HEK293 (cell line): ENCODE results near the gene AKR1A1.
"Not testable (repeated sequence)": the region's sequence is repeated elsewhere in the genome, so short reads cannot be mapped to it uniquely, and the experiment has no call there.

Source experiments
- CTCF ChIA-PET: fragments of 350-600 bp; formaldehyde crosslinking; extraction: SDS; loops from one replicate; lab custom pipeline; 2021; ENCODE audit warnings: antibody characterized with exemption; lab: Yijun Ruan, JAX
- POLR2A ChIA-PET: fragments of 300-600 bp; formaldehyde crosslinking; extraction: SDS; loops from one replicate; lab custom pipeline; 2020; ENCODE audit warnings: antibody characterized with exemption, inconsistent platforms; lab: Yijun Ruan, JAX
- H3K27ac ChIP-seq: fragments of 200-500 bp; sonication (Bioruptor generic); 2 replicates; pipeline ENCODE4 v1.5.1; 2014; ENCODE audit warnings: low read depth, low read length, control low read depth, inconsistent platforms; ENCODE audit errors: extremely low read depth
- H3K36me3 ChIP-seq, 2 experiments: fragments of 200-500 bp in 1 of 2; sonication (Bioruptor generic) in 1 of 2; 1 replicate in 1 of 2; 2 replicates in 1 of 2; pipeline ENCODE4 v1.5.1; 2014 to 2017; ENCODE audit warnings: inconsistent platforms in 2 of 2, low read length in 2 of 2; ENCODE audit not compliant: control insufficient read depth in 2 of 2, insufficient read depth in 1 of 2
- H3K4me1 ChIP-seq: fragments of 200-500 bp; sonication (Bioruptor generic); 2 replicates; pipeline ENCODE4 v1.5.1; 2014; ENCODE audit warnings: mild to moderate bottlenecking, low read length, inconsistent platforms; ENCODE audit not compliant: control insufficient read depth, insufficient read depth
- H3K4me3 ChIP-seq: 2 replicates; pipeline ENCODE4 v1.5.1; 2011; ENCODE audit warnings: low read depth, mild to moderate bottlenecking, control low read depth, low read length, moderate library complexity
- H3K9me3 ChIP-seq: fragments of 200-500 bp; sonication (Bioruptor generic); 2 replicates; pipeline ENCODE4 v1.5.1; 2014; ENCODE audit warnings: low read depth, low read length, inconsistent platforms; ENCODE audit not compliant: control insufficient read depth, insufficient read depth
- GLIS1 ChIP-seq: fragments of 450-650 bp; formaldehyde crosslinking; IDR thresholded peaks from 2 replicates; pipeline ENCODE4 v1.5.1; 2016; ENCODE audit warnings: missing biosample characterization, missing genetic modification characterization
- HIC1 ChIP-seq: fragments of 450-650 bp; formaldehyde crosslinking; IDR thresholded peaks from 2 replicates; pipeline ENCODE4 v1.5.1; 2016; ENCODE audit warnings: missing biosample characterization, missing genetic modification characterization
- KLF1 ChIP-seq: fragments of 450-650 bp; formaldehyde crosslinking; IDR thresholded peaks from 2 replicates; pipeline ENCODE4 v1.5.1; 2016; ENCODE audit warnings: missing biosample characterization, missing genetic modification characterization
- PRDM6 ChIP-seq: fragments of 450-650 bp; formaldehyde crosslinking; IDR thresholded peaks from 2 replicates; pipeline ENCODE4 v1.5.1; 2017; ENCODE audit warnings: missing biosample characterization, missing genetic modification characterization
- SP2 ChIP-seq: fragments of 450-650 bp; formaldehyde crosslinking; IDR thresholded peaks from 2 replicates; pipeline ENCODE4 v1.5.1; 2016; ENCODE audit warnings: missing biosample characterization, missing genetic modification characterization
- SP7 ChIP-seq: fragments of 450-650 bp; formaldehyde crosslinking; IDR thresholded peaks from 2 replicates; pipeline ENCODE4 v1.5.1; 2016; ENCODE audit warnings: missing biosample characterization, missing genetic modification characterization
- ZNF221 ChIP-seq: fragments of 450-650 bp; formaldehyde crosslinking; IDR thresholded peaks from 2 replicates; pipeline ENCODE4 v1.5.1; 2017; ENCODE audit warnings: missing biosample characterization, missing genetic modification characterization, borderline replicate concordance
- ZNF555 ChIP-seq: fragments of 450-650 bp; formaldehyde crosslinking; conservative IDR thresholded peaks from 2 replicates; pipeline ENCODE4 v1.5.1; 2017; ENCODE audit warnings: missing biosample characterization, mild to moderate bottlenecking, missing genetic modification characterization, inconsistent platforms
- ZNF600 ChIP-seq: fragments of 450-650 bp; formaldehyde crosslinking; IDR thresholded peaks from 2 replicates; pipeline ENCODE4 v1.5.1; 2016; ENCODE audit warnings: missing biosample characterization, missing genetic modification characterization
- TF ChIP-seq, protein P1 (sequence below): fragments of 450-650 bp; formaldehyde crosslinking; IDR thresholded peaks from 2 replicates; pipeline ENCODE4 v1.5.1; 2016; ENCODE audit warnings: missing biosample characterization, missing genetic modification characterization
- TF ChIP-seq, protein P2 (sequence below): fragments of 450-650 bp; formaldehyde crosslinking; IDR thresholded peaks from 2 replicates; pipeline ENCODE4 v1.5.1; 2017; ENCODE audit warnings: missing biosample characterization, missing genetic modification characterization
- TF ChIP-seq, protein P3 (sequence below): fragments of 450-650 bp; formaldehyde crosslinking; IDR thresholded peaks from 2 replicates; pipeline ENCODE4 v1.5.1; 2017; ENCODE audit warnings: missing biosample characterization, missing genetic modification characterization

The AKR1A1 gene

GRCh38 chr1:45521413-45522323 lies 29.0 kb upstream of the AKR1A1 start, which contains the start of gene PRDX1 (continued):
- no peak for TF ChIP-seq ZNF555 (tag by site-specific recombination)

DNA sequence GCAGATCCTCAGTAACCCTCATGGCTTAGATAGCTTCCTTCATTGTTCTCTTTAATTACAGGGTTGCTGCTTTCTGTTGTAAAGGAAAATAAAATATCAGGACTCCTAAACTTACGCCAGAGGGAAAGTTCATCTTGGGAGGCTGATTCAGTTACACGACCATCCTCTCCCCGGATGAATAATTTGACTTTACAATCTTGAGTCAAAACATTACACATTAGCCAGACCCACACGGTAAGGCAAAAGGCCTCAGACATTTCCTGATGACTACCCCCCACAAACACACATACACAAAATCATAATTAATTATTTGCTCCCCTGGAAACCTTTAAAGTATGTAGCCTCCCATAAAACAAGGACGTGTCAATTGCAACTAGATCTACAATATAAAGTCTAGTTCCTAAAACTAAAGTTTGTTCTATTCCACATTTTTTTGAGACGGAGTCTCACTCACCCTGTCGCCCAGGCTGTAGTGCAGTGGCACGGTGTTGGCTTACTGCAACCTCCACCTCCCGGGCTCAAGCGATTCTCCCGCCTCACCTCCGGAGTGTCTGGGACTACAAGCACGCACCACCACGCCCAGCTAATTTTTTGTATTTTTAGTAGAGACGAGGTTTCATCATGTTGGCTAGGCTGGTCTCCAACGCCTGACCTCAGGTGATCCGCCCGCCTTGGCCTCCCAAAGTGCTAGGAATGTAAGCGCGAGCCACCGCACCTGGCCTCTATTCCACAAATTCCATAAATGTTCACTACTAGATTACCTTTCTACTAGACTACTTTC lies 28.1 kb upstream of the AKR1A1 start:
- ChIA-PET CTCF (interaction anchor here (1.9 to 5.3 kb wide), 4 partner anchors 11 to 791 kb away, joined by 4 to 30 read pairs (median 18); partner anchors contain the start of genes AKR1A1 and RNU5D-1), POLR2A (interaction anchor here (0.6 to 2.7 kb wide), 45 partner anchors 8 to 817 kb away, joined by 3 to 86 read pairs (median 4); partner anchors contain the start of genes AKR1A1, BTBD19, CCDC163 and CCDC17)
- 0 out of 2 replicates have a peak, but pooled peaks cover 3% of the 10 kb centered on the region for H3K4me1 ChIP-seq
- H3K36me3 ChIP-seq, result peaks cover 3 to 19% of the 10 kb centered on the region in 2 experiments; a peak in 2 of 3 replicates
- H3K27ac ChIP-seq, result peak overlapping the region; percentile 63
- TF ChIP-seq SP2, result peak; percentile 26; the same call in 1 of the 2 replicates
- no peak for TF ChIP-seq HIC1 (tag by site-specific recombination)
- TF ChIP-seq, protein P1, sequence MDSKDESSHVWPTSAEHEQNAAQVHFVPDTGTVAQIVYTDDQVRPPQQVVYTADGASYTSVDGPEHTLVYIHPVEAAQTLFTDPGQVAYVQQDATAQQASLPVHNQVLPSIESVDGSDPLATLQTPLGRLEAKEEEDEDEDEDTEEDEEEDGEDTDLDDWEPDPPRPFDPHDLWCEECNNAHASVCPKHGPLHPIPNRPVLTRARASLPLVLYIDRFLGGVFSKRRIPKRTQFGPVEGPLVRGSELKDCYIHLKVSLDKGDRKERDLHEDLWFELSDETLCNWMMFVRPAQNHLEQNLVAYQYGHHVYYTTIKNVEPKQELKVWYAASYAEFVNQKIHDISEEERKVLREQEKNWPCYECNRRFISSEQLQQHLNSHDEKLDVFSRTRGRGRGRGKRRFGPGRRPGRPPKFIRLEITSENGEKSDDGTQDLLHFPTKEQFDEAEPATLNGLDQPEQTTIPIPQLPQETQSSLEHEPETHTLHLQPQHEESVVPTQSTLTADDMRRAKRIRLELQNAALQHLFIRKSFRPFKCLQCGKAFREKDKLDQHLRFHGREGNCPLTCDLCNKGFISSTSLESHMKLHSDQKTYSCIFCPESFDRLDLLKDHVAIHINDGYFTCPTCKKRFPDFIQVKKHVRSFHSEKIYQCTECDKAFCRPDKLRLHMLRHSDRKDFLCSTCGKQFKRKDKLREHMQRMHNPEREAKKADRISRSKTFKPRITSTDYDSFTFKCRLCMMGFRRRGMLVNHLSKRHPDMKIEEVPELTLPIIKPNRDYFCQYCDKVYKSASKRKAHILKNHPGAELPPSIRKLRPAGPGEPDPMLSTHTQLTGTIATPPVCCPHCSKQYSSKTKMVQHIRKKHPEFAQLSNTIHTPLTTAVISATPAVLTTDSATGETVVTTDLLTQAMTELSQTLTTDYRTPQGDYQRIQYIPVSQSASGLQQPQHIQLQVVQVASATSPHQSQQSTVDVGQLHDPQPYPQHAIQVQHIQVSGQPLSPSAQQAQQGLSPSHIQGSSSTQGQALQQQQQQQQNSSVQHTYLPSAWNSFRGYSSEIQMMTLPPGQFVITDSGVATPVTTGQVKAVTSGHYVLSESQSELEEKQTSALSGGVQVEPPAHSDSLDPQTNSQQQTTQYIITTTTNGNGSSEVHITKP (tag by site-specific recombination), result peak; percentile 74
- peak; percentile 53; the same call in 1 of the 2 replicates for TF ChIP-seq KLF1 (tag by site-specific recombination)
- TF ChIP-seq ZNF600 (tag by site-specific recombination), result peak; percentile 17
- TF ChIP-seq GLIS1 (tag by site-specific recombination), result peak; percentile 87
- TF ChIP-seq, protein P2, sequence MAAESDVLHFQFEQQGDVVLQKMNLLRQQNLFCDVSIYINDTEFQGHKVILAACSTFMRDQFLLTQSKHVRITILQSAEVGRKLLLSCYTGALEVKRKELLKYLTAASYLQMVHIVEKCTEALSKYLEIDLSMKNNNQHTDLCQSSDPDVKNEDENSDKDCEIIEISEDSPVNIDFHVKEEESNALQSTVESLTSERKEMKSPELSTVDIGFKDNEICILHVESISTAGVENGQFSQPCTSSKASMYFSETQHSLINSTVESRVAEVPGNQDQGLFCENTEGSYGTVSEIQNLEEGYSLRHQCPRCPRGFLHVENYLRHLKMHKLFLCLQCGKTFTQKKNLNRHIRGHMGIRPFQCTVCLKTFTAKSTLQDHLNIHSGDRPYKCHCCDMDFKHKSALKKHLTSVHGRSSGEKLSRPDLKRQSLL (tag by site-specific recombination), result 0 out of 2 replicates have a peak, but pooled peaks have one; percentile 23
- TF ChIP-seq SP7 (tag by site-specific recombination), result peak; percentile 20; the same call in 1 of the 2 replicates
- TF ChIP-seq ZNF221 (tag by site-specific recombination), result no peak
- H3K4me3 ChIP-seq, result peak overlapping the region; percentile 96
- H3K9me3 ChIP-seq, result no peaks in the 10 kb centered on the region

DNA sequence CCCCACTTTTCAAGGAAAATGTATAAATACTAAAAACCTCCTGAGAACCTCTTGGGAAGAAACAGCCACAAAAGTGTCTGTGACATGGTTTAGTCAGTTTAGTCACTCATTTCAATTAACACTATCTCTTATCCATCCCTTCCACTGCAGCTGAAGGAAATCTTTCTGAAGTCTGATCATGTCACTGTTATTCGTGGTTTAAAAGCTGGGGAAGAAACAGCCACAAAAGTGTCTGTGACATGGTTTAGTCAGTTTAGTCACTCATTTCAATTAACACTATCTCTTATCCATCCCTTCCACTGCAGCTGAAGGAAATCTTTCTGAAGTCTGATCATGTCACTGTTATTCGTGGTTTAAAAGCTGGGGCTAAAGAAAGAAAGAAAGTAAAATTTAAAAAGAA lies 27.1 kb upstream of the AKR1A1 start:
- not testable (repeated sequence) for H3K4me3 ChIP-seq, H3K4me1 ChIP-seq, H3K9me3 ChIP-seq, H3K27ac ChIP-seq
- POLR2A ChIA-PET, result interaction anchor here (1.2 kb wide), 1 partner anchor 59 kb away, joined by 3 read pairs; no protein-coding TSS in a partner anchor
- TF ChIP-seq, protein P3, sequence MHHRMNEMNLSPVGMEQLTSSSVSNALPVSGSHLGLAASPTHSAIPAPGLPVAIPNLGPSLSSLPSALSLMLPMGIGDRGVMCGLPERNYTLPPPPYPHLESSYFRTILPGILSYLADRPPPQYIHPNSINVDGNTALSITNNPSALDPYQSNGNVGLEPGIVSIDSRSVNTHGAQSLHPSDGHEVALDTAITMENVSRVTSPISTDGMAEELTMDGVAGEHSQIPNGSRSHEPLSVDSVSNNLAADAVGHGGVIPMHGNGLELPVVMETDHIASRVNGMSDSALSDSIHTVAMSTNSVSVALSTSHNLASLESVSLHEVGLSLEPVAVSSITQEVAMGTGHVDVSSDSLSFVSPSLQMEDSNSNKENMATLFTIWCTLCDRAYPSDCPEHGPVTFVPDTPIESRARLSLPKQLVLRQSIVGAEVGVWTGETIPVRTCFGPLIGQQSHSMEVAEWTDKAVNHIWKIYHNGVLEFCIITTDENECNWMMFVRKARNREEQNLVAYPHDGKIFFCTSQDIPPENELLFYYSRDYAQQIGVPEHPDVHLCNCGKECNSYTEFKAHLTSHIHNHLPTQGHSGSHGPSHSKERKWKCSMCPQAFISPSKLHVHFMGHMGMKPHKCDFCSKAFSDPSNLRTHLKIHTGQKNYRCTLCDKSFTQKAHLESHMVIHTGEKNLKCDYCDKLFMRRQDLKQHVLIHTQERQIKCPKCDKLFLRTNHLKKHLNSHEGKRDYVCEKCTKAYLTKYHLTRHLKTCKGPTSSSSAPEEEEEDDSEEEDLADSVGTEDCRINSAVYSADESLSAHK (tag by site-specific recombination), result 0 out of 2 replicates have a peak, but pooled peaks have one; percentile 15
- 0 out of 2 replicates have a peak, but pooled peaks have one; percentile 15 for TF ChIP-seq PRDM6 (tag by site-specific recombination)
- H3K36me3 ChIP-seq, result peaks cover 0 to 11% of the 10 kb centered on the region in 2 experiments; a peak in 2 of 3 replicates
- CTCF ChIA-PET, result interaction anchor here (1.2 to 5.3 kb wide), 3 partner anchors 12 to 55 kb away, joined by 4 to 30 read pairs (median 13); no protein-coding TSS in a partner anchor

- ChIA-PET POLR2A (interaction anchor here (1.2 kb wide), 1 partner anchor 59 kb away, joined by 3 read pairs; no protein-coding TSS in a partner anchor), CTCF (interaction anchor here (0.6 to 5.3 kb wide), 5 partner anchors 12 to 130 kb away, joined by 4 to 30 read pairs (median 6); no protein-coding TSS in a partner anchor)
- H3K27ac ChIP-seq, H3K36me3 ChIP-seq, H3K4me1 ChIP-seq, H3K9me3 ChIP-seq, H3K4me3 ChIP-seq: not testable (repeated sequence)
These were observed 26.7 kb upstream of the AKR1A1 start for GRCh38 chr1:45523975-45524374.
